ENCODE data around the gene SLC17A3. TPM values are rescaled to one million over a fixed set of nuclear protein-coding genes. Genes with fewer than 3 reads are reported as not detected.

SLC17A3 gene
- total and polyA plus RNA-seq, 7 donors = not detected

- no peaks in the 10 kb centered on the region for H3K36me3 ChIP-seq (ENCODE audit: insufficient read depth in 1 of 2, low read depth in 1 of 2)
- H3K27me3 ChIP-seq (ENCODE audit: insufficient read depth in 3 of 3, low read length in 2 of 3) = peaks cover 0 to 13% (median 2%) of the 10 kb centered on the region in 3 donors
- TF ChIP-seq CTCF (IDR thresholded peaks at IDR 0.05) = no peak
- no peak overlapping the region for H3K27ac ChIP-seq
- WGBS, 3 donors = 65 to 70% (median 69%) methylated on average over 4 of the region's 4 CpGs
- ATAC-seq (no peak), DNase-seq (no peak)
- no peak overlapping the region for H3K4me3 ChIP-seq
- no peaks in the 10 kb centered on the region for H3K9me3 ChIP-seq
- intact Hi-C loops (cut with DNase I) = no loop called here
- H3K4me1 ChIP-seq = no peaks in the 10 kb centered on the region
Measured at GRCh38 chr6:25830458-25830857, 43.6 kb downstream of the SLC17A3 start.

GRCh38 chr6:25829375-25829774 lies 44.7 kb downstream of the SLC17A3 start:
- intact Hi-C loops (cut with DNase I) = no loop called here
- no peak for DNase-seq
- 90 to 93% (median 90%) methylated on average over 1 of the region's 1 CpG for WGBS, 3 donors
- no peak for ATAC-seq
- Histone ChIP-seq H3K36me3 (ENCODE audit: insufficient read depth in 1 of 2, low read depth in 1 of 2) (no peaks in the 10 kb centered on the region), H3K27ac (no peak overlapping the region), H3K9me3 (no peaks in the 10 kb centered on the region), H3K27me3 (ENCODE audit: insufficient read depth in 3 of 3, low read length in 2 of 3) (peaks cover 0 to 13% (median 2%) of the 10 kb centered on the region in 3 donors), H3K4me1 (no peaks in the 10 kb centered on the region), H3K4me3 (no peak overlapping the region)
- no peak for TF ChIP-seq CTCF (IDR thresholded peaks at IDR 0.05)

GRCh38 chr6:25821341-25821740 lies 52.7 kb downstream of the SLC17A3 start:
- ATAC-seq = no peak
- Histone ChIP-seq H3K27ac (no peak overlapping the region), H3K27me3 (ENCODE audit: insufficient read depth in 3 of 3, low read length in 2 of 3) (peaks cover 0 to 9% (median 0%) of the 10 kb centered on the region in 3 donors), H3K4me3 (no peak overlapping the region), H3K4me1 (no peaks in the 10 kb centered on the region), H3K36me3 (ENCODE audit: insufficient read depth in 1 of 2, low read depth in 1 of 2) (no peaks in the 10 kb centered on the region), H3K9me3 (no peaks in the 10 kb centered on the region)
- no peak for DNase-seq
- intact Hi-C loops (cut with DNase I) = no loop called here
- no peak for TF ChIP-seq CTCF (IDR thresholded peaks at IDR 0.05)

GRCh38 chr6:25816252-25816651 lies 57.8 kb downstream of the SLC17A3 start:
- Histone ChIP-seq H3K4me3 (no peak overlapping the region), H3K36me3 (ENCODE audit: insufficient read depth in 1 of 2, low read depth in 1 of 2) (no peaks in the 10 kb centered on the region), H3K27ac (no peak overlapping the region), H3K9me3 (no peaks in the 10 kb centered on the region), H3K4me1 (no peaks in the 10 kb centered on the region), H3K27me3 (ENCODE audit: insufficient read depth in 3 of 3, low read length in 2 of 3) (peaks cover 0 to 3% (median 1%) of the 10 kb centered on the region in 3 donors)
- DNase-seq (no peak), ATAC-seq (no peak)
- TF ChIP-seq CTCF (IDR thresholded peaks at IDR 0.05) = no peak
- WGBS, 3 donors = 92 to 95% (median 93%) methylated on average over 2 of the region's 2 CpGs
- intact Hi-C loops (cut with DNase I) = no loop called here

GRCh38 chr6:25815194-25815593 lies 58.8 kb downstream of the SLC17A3 start:
- ATAC-seq = no peak
- Histone ChIP-seq H3K9me3 (no peaks in the 10 kb centered on the region), H3K4me1 (no peaks in the 10 kb centered on the region), H3K27me3 (ENCODE audit: insufficient read depth in 3 of 3, low read length in 2 of 3) (peaks cover 0 to 3% (median 2%) of the 10 kb centered on the region in 3 donors), H3K4me3 (no peak overlapping the region), H3K27ac (no peak overlapping the region), H3K36me3 (ENCODE audit: insufficient read depth in 1 of 2, low read depth in 1 of 2) (no peaks in the 10 kb centered on the region)
- WGBS, 3 donors = 53 to 60% (median 56%) methylated on average over 3 of the region's 3 CpGs
- intact Hi-C loops (cut with DNase I) = no loop called here
- DNase-seq = no peak
- no peak for TF ChIP-seq CTCF (IDR thresholded peaks at IDR 0.05)
